BE2C (cell line): ENCODE data around the gene PROM1.

Experiments used
- DNase-seq: peaks from one replicate; pipeline ENCODE4 v3.0.0-alpha.2; 2020
- H3K27me3 ChIP-seq: fragments of 250-450 bp; sonication (Bioruptor Pico); 2 replicates; pipeline ENCODE4 v1.5.1; 2020; ENCODE audit warnings: mild to moderate bottlenecking
- H3K36me3 ChIP-seq: fragments of 250-450 bp; sonication (Bioruptor Pico); 2 replicates; pipeline ENCODE4 v1.5.1; 2020; ENCODE audit warnings: mild to moderate bottlenecking
- H3K4me1 ChIP-seq: fragments of 250-450 bp; sonication (Bioruptor Pico); 2 replicates; pipeline ENCODE4 v1.5.1; 2020
- H3K4me3 ChIP-seq: 2 replicates; pipeline ENCODE4 v1.5.1; 2011; ENCODE audit warnings: low read depth, low read length
- H3K9me3 ChIP-seq: fragments of 250-450 bp; sonication (Bioruptor Pico); 2 replicates; pipeline ENCODE4 v1.5.1; 2020
- TF ChIP-seq, protein P1 (sequence below): IDR thresholded peaks from 2 replicates; pipeline ENCODE4 v1.5.1; 2012; ENCODE audit warnings: mild to moderate bottlenecking, low read depth, low read length

PROM1 gene

DNA sequence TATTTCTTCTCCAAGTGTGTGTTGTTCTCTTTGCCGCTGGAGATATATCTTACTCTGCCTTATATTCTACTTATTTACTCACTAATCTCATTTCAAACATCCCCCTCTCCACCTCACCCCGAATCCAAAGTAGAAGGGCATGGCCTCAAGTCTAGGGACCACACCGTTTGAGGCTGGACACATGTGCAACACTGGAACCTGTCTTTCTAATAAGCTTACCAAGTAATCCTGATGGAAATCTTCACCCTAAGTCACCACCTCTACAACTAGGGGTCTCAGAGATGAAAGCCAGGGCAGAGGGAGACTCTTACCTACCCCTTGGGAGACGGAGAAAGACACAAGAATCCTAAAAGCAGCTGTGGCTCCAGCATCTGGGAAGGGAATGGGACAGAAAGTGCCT, 6.0 kb downstream of the PROM1 start:
- Histone ChIP-seq H3K4me3 (no peak overlapping the region), H3K36me3 (no peaks in the 10 kb centered on the region), H3K4me1 (no peaks in the 10 kb centered on the region), H3K9me3 (no peaks in the 10 kb centered on the region), H3K27me3 (peaks cover 22% of the 10 kb centered on the region)
- no peak for DNase-seq
- TF ChIP-seq, protein P1, sequence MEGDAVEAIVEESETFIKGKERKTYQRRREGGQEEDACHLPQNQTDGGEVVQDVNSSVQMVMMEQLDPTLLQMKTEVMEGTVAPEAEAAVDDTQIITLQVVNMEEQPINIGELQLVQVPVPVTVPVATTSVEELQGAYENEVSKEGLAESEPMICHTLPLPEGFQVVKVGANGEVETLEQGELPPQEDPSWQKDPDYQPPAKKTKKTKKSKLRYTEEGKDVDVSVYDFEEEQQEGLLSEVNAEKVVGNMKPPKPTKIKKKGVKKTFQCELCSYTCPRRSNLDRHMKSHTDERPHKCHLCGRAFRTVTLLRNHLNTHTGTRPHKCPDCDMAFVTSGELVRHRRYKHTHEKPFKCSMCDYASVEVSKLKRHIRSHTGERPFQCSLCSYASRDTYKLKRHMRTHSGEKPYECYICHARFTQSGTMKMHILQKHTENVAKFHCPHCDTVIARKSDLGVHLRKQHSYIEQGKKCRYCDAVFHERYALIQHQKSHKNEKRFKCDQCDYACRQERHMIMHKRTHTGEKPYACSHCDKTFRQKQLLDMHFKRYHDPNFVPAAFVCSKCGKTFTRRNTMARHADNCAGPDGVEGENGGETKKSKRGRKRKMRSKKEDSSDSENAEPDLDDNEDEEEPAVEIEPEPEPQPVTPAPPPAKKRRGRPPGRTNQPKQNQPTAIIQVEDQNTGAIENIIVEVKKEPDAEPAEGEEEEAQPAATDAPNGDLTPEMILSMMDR, result no peak

GRCh38 chr4:16075975-16076757, 7.7 kb downstream of the PROM1 start:
- H3K4me1 ChIP-seq, result no peaks in the 10 kb centered on the region
- H3K9me3 ChIP-seq, result no peaks in the 10 kb centered on the region
- TF ChIP-seq, protein P1, result no peak
- H3K4me3 ChIP-seq, result no peak overlapping the region
- H3K27me3 ChIP-seq, result peaks cover 6% of the 10 kb centered on the region
- no peaks in the 10 kb centered on the region for H3K36me3 ChIP-seq
- DNase-seq, result no peak

DNA sequence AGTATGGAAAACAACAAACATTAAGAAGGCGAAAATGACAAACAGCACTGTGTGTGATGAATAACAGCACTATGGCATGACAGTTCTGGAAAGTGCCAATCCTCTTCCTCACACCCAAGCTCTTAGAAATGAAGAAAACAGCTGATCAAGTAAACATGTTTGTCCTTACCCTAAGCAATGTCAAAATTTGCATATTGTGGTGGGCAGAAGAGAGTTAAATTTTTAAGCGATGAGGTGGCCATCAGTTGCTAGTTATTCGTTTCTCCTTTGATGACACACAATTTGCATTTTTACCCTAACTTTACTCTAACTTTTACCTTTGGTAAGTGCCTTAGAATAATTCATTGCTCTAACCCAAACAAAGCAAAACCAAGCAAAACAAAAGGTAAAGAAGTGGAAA, 8.8 kb downstream of the PROM1 start:
- H3K27me3 ChIP-seq, result peaks cover 4% of the 10 kb centered on the region; the same call in 1 of the 2 replicates
- no peak overlapping the region for H3K4me3 ChIP-seq
- H3K9me3 ChIP-seq, result no peaks in the 10 kb centered on the region
- no peak for DNase-seq
- H3K4me1 ChIP-seq, result no peaks in the 10 kb centered on the region
- H3K36me3 ChIP-seq, result no peaks in the 10 kb centered on the region
- TF ChIP-seq, protein P1, result no peak

DNA sequence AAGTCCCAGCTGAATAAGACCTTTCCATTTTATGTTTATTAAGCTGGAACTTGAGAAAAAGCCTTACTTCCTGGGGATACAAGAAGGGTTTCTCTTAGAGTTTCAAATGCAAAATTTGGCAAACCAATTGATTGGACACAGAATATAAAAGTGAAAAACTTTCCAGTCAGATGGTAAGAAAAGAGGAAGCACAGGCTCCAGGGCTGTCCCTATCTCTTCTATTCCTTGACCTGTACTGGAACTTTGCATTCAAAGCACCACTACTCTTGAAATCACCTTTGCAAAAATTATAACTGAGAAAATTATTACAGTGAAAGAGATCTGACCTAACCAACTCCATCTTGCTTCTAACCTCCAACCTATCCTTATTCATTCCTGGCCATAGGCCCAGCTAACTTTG, 11.7 kb downstream of the PROM1 start:
- Histone ChIP-seq H3K36me3 (no peaks in the 10 kb centered on the region), H3K4me3 (no peak overlapping the region), H3K27me3 (peaks cover 4% of the 10 kb centered on the region; the same call in 1 of the 2 replicates), H3K4me1 (peaks cover under 1% of the 10 kb centered on the region; the same call in 1 of the 2 replicates), H3K9me3 (no peaks in the 10 kb centered on the region)
- TF ChIP-seq, protein P1, result no peak
- DNase-seq, result no peak

- no peak for DNase-seq
- TF ChIP-seq, protein P1, result no peak
- no peak overlapping the region for H3K4me3 ChIP-seq
- H3K9me3 ChIP-seq, result no peaks in the 10 kb centered on the region
- peaks cover 4% of the 10 kb centered on the region; the same call in 1 of the 2 replicates for H3K4me1 ChIP-seq
- peaks cover 4% of the 10 kb centered on the region; the same call in 1 of the 2 replicates for H3K27me3 ChIP-seq
- no peaks in the 10 kb centered on the region for H3K36me3 ChIP-seq
These were observed 13.6 kb downstream of the PROM1 start for GRCh38 chr4:16070203-16070602.

DNA sequence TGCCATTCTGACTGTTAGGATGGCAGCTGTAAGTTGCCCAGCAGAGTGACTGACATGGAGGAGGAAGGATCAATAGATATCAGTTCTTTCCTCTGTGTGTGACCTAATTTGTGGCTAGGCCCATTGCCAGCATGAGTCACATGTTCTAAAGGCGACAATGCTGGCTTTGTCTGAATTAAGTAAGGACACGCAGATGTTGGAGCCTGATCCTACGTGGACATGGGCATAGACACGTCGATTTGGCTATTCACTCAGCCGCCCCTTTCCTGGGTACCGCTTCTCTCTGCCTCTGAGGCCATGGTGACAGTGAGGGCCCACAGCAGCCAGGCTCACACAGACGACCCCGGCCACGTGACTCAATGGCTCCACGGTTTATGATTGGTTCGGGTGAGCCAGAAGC, 16.3 kb downstream of the PROM1 start:
- Histone ChIP-seq H3K4me1 (peaks cover 4% of the 10 kb centered on the region; the same call in 1 of the 2 replicates), H3K36me3 (no peaks in the 10 kb centered on the region), H3K9me3 (no peaks in the 10 kb centered on the region), H3K4me3 (no peak overlapping the region), H3K27me3 (no peaks in the 10 kb centered on the region)
- TF ChIP-seq, protein P1, result no peak
- no peak for DNase-seq
